H1 (cell line): ENCODE measurements around the gene COCH. TPM values are rescaled to one million over a fixed set of nuclear protein-coding genes. Genes with fewer than 3 reads are reported as not detected.

Source experiments
- BACH1 ChIP-seq: IDR thresholded peaks from 2 replicates; pipeline ENCODE4 v1.6.1; 2012; ENCODE audit warnings: low read length, improper control_type of control experiment
- BRCA1 ChIP-seq: IDR thresholded peaks from 2 replicates; pipeline ENCODE4 v1.6.1; 2012; ENCODE audit warnings: low read depth, low read length, improper control_type of control experiment
- CEBPB ChIP-seq: IDR thresholded peaks from 2 replicates; pipeline ENCODE4 v1.6.1; 2012; ENCODE audit warnings: low read depth, low read length
- CHD2 ChIP-seq: IDR thresholded peaks from 2 replicates; pipeline ENCODE4 v1.6.1; 2012; ENCODE audit warnings: low read length, improper control_type of control experiment
- CREB1 ChIP-seq: IDR thresholded peaks from 2 replicates; pipeline ENCODE4 v1.6.1; 2012; ENCODE audit warnings: inconsistent platforms
- HDAC2 ChIP-seq, 2 experiments: fragments of 300-600 bp in 1 of 2; sonication (generic) in 1 of 2; IDR thresholded peaks; 2 replicates each; pipeline ENCODE4 v1.6.1; 2011 to 2012; ENCODE audit warnings: low read depth in 2 of 2, low read length in 2 of 2, mild to moderate bottlenecking in 2 of 2, moderate library complexity in 2 of 2, borderline replicate concordance in 1 of 2, inconsistent platforms in 1 of 2
- NRF1 ChIP-seq: IDR thresholded peaks from 2 replicates; pipeline ENCODE4 v1.6.1; 2011; ENCODE audit warnings: mild to moderate bottlenecking, low read depth, low read length, improper control_type of control experiment
- RAD21 ChIP-seq, 2 experiments: IDR thresholded peaks in 1 of 2; conservative IDR thresholded peaks in 1 of 2; 2 replicates each; pipeline ENCODE4 v1.6.1; 2011; ENCODE audit warnings: low read depth in 2 of 2, low read length in 2 of 2, improper control_type of control experiment in 1 of 2, inconsistent platforms in 1 of 2, mild to moderate bottlenecking in 1 of 2, moderate library complexity in 1 of 2
- RBBP5 ChIP-seq: IDR thresholded peaks from 2 replicates; pipeline ENCODE4 v1.7.1; 2012; ENCODE audit warnings: low read depth, mild to moderate bottlenecking, inconsistent platforms, low read length, moderate library complexity, borderline replicate concordance
- RNF2 ChIP-seq: fragments of 200-900, 300-1000 bp; sonication (generic); IDR thresholded peaks from 2 replicates; pipeline ENCODE4 v1.7.1; 2016; ENCODE audit warnings: borderline replicate concordance, low read depth, mild to moderate bottlenecking, antibody characterized with exemption, low read length; ENCODE audit not compliant: poor library complexity, severe bottlenecking; ENCODE audit errors: missing control alignments
- RXRA ChIP-seq: IDR thresholded peaks from 2 replicates; pipeline ENCODE4 v1.6.1; 2011; ENCODE audit warnings: low read depth, mild to moderate bottlenecking, low read length, moderate library complexity; ENCODE audit not compliant: insufficient read depth
- SIN3A ChIP-seq, 2 experiments: IDR thresholded peaks in 1 of 2; conservative IDR thresholded peaks in 1 of 2; 2 replicates each; pipeline ENCODE4 v1.6.1; 2011 to 2012; ENCODE audit warnings: low read length in 2 of 2, improper control_type of control experiment in 1 of 2, low read depth in 1 of 2, mild to moderate bottlenecking in 1 of 2
- SIX5 ChIP-seq: IDR thresholded peaks from 2 replicates; pipeline ENCODE4 v1.6.1; 2011; ENCODE audit warnings: mild to moderate bottlenecking, low read depth, low read length
- SP1 ChIP-seq: IDR thresholded peaks from 2 replicates; pipeline ENCODE4 v1.6.1; 2011; ENCODE audit warnings: low read depth, low read length
- YY1 ChIP-seq: IDR thresholded peaks from 2 replicates; pipeline ENCODE4 v1.6.1; 2011; ENCODE audit warnings: low read depth, mild to moderate bottlenecking, low read length
- polyA plus RNA-seq, 7 experiments: library from polyadenylated mRNA; depleted of rRNA in 3 of 7; stranded (reverse) in 5 of 7; unstranded in 2 of 7; fragments of >200 nt in 5 of 7; fragments of 200-250 nt in 2 of 7; gene quantifications; 1 replicate in 5 of 7; 2 replicates in 1 of 7; 4 replicates in 1 of 7; pipeline versions ENCODE4 v1.2.1 to v1.2.3, GENCODE V29; 2011 to 2013; ENCODE audit warnings: missing spikeins in 2 of 7, mixed read lengths in 2 of 7
- total RNA-seq: library from RNA; stranded (reverse); fragmentation: NEBNext Ultra II Directional; extraction: Animal tissue kit (Norgen Biotek cat#: 25700); gene quantifications from 2 replicates; pipeline ENCODE4 v1.2.1, GENCODE V29; 2021
- TF ChIP-seq, protein P1 (sequence below): IDR thresholded peaks from 2 replicates; pipeline ENCODE4 v1.6.1; 2012; ENCODE audit warnings: inconsistent platforms
- TF ChIP-seq, protein P2 (sequence below): IDR thresholded peaks from 2 replicates; pipeline ENCODE4 v1.6.1; 2011; ENCODE audit warnings: low read length, improper control_type of control experiment

COCH gene
- total and polyA plus RNA-seq, 2 of the 8 experiments (the other 6 are each of a cell fraction or from before 2014, with no cell fraction given), result 12.9 to 30.8 TPM

DNA sequence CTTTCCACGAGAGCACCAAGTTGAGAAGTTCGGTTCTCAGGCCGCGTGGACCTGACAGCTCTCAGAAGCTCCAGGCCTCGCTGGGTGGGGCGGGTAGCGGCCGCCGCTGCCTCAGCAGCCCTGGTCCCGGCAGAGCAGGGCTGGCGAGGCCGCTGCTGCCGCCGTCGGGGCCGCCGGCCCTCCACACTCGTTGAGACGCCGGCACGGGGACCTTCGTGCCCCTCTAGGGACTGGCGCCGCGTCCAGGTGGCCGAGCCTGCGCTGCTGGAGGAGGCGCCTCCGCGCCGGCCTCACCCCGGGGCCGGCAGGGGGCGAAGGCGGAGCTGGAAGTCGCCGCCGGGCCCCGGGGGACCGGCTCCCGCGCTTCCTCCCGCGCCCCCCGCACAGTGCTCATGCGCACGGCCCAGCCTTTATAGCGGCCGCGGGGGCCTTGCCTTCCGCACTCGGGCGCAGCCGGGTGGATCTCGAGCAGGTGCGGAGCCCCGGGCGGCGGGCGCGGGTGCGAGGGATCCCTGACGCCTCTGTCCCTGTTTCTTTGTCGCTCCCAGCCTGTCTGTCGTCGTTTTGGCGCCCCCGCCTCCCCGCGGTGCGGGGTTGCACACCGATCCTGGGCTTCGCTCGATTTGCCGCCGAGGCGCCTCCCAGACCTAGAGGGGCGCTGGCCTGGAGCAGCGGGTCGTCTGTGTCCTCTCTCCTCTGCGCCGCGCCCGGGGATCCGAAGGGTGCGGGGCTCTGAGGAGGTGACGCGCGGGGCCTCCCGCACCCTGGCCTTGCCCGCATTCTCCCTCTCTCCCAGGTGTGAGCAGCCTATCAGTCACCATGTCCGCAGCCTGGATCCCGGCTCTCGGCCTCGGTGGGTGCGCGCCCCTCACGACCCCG, at the start of gene COCH (continued):
- peak; percentile 32 for TF ChIP-seq NRF1
- TF ChIP-seq SIN3A (conservative IDR thresholded peaks at IDR 0.05 in 1 of 2, IDR thresholded peaks at IDR 0.05 in 1 of 2; ENCODE audit: low read depth in 1 of 2, low read length in 2 of 2), result no peak
- TF ChIP-seq RXRA, result no peak
- TF ChIP-seq RNF2, result peak; percentile 21
- no peak for TF ChIP-seq SIX5
- no peak for TF ChIP-seq YY1
- no peak; a peak in 1 of 4 replicates for TF ChIP-seq HDAC2 (IDR thresholded peaks at IDR 0.05; ENCODE audit: borderline replicate concordance in 1 of 2, low read depth in 2 of 2, low read length in 2 of 2)
- no peak for TF ChIP-seq CEBPB
- no peak; the same call in 1 of the 2 replicates for TF ChIP-seq RBBP5
- no peak for TF ChIP-seq SP1
- TF ChIP-seq CHD2, result no peak
- TF ChIP-seq, protein P1, sequence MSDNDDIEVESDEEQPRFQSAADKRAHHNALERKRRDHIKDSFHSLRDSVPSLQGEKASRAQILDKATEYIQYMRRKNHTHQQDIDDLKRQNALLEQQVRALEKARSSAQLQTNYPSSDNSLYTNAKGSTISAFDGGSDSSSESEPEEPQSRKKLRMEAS, result peak; percentile 6; the same call in 1 of the 2 replicates
- TF ChIP-seq RAD21 (IDR thresholded peaks at IDR 0.05 in 1 of 2, conservative IDR thresholded peaks at IDR 0.05 in 1 of 2; ENCODE audit: low read depth in 2 of 2, low read length in 2 of 2), result peak in 1 of 2 experiments; percentile 28; a peak in 1 of 4 replicates
- TF ChIP-seq BACH1, result no peak
- TF ChIP-seq, protein P2, sequence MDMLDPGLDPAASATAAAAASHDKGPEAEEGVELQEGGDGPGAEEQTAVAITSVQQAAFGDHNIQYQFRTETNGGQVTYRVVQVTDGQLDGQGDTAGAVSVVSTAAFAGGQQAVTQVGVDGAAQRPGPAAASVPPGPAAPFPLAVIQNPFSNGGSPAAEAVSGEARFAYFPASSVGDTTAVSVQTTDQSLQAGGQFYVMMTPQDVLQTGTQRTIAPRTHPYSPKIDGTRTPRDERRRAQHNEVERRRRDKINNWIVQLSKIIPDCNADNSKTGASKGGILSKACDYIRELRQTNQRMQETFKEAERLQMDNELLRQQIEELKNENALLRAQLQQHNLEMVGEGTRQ, result no peak
- no peak for TF ChIP-seq CREB1
- no peak for TF ChIP-seq BRCA1
